Measurements from ENCODE around the gene SF3B3.
"Not testable (repeated sequence)": the region's sequence is repeated elsewhere in the genome, so short reads cannot be mapped to it uniquely, and the experiment has no call there.

Gene SF3B3

GRCh38 chr16:70494202-70494770, 29.3 kb upstream of the SF3B3 start:
- H3K4me1 Mint-ChIP-seq (ENCODE audit: low read depth) = peaks cover 5% of the 10 kb centered on the region
- no peaks in the 10 kb centered on the region for H3K9me3 Mint-ChIP-seq (ENCODE audit: low read depth)
- H3K27me3 Mint-ChIP-seq = no peaks in the 10 kb centered on the region
- H3K27ac Mint-ChIP-seq = peak overlapping the region; percentile 19
- H3K4me3 Mint-ChIP-seq = no peak overlapping the region
- H3K36me3 Mint-ChIP-seq = peaks cover 10% of the 10 kb centered on the region

- Mint-ChIP-seq H3K4me3 (no peak overlapping the region), H3K27me3 (no peaks in the 10 kb centered on the region), H3K4me1 (ENCODE audit: low read depth) (peaks cover 5% of the 10 kb centered on the region), H3K36me3 (peaks cover 10% of the 10 kb centered on the region), H3K9me3 (ENCODE audit: low read depth) (no peaks in the 10 kb centered on the region), H3K27ac (no peak overlapping the region)
Observed at GRCh38 chr16:70494777-70495176, 28.8 kb upstream of the SF3B3 start.

GRCh38 chr16:70495425-70496182, 28.0 kb upstream of the SF3B3 start:
- Mint-ChIP-seq H3K36me3 (peaks cover 10% of the 10 kb centered on the region), H3K27ac (no peak overlapping the region), H3K4me1 (ENCODE audit: low read depth) (peaks cover 5% of the 10 kb centered on the region), H3K4me3 (no peak overlapping the region), H3K27me3 (no peaks in the 10 kb centered on the region), H3K9me3 (ENCODE audit: low read depth) (no peaks in the 10 kb centered on the region)

GRCh38 chr16:70496513-70496912, 27.1 kb upstream of the SF3B3 start:
- peaks cover 5% of the 10 kb centered on the region for H3K4me1 Mint-ChIP-seq (ENCODE audit: low read depth)
- H3K27me3 Mint-ChIP-seq = no peaks in the 10 kb centered on the region
- no peak overlapping the region for H3K27ac Mint-ChIP-seq
- H3K36me3 Mint-ChIP-seq = peaks cover 10% of the 10 kb centered on the region
- H3K9me3 Mint-ChIP-seq (ENCODE audit: low read depth) = no peaks in the 10 kb centered on the region
- no peak overlapping the region for H3K4me3 Mint-ChIP-seq

GRCh38 chr16:70508752-70509151, 14.9 kb upstream of the SF3B3 start:
- Mint-ChIP-seq H3K4me3 (no peak overlapping the region), H3K36me3 (peaks cover 2% of the 10 kb centered on the region), H3K4me1 (ENCODE audit: low read depth) (peaks cover 7% of the 10 kb centered on the region), H3K27me3 (no peaks in the 10 kb centered on the region), H3K9me3 (ENCODE audit: low read depth) (no peaks in the 10 kb centered on the region), H3K27ac (no peak overlapping the region)

- H3K4me1 Mint-ChIP-seq (ENCODE audit: low read depth) = peaks cover 7% of the 10 kb centered on the region
- H3K27me3 Mint-ChIP-seq = no peaks in the 10 kb centered on the region
- no peak overlapping the region for H3K27ac Mint-ChIP-seq
- no peak overlapping the region for H3K4me3 Mint-ChIP-seq
- no peaks in the 10 kb centered on the region for H3K9me3 Mint-ChIP-seq (ENCODE audit: low read depth)
- peaks cover 2% of the 10 kb centered on the region for H3K36me3 Mint-ChIP-seq
Observed at GRCh38 chr16:70510216-70510615, 13.4 kb upstream of the SF3B3 start.

GRCh38 chr16:70511833-70512232, 11.8 kb upstream of the SF3B3 start:
- H3K27me3 Mint-ChIP-seq = no peaks in the 10 kb centered on the region
- H3K36me3 Mint-ChIP-seq = peaks cover 2% of the 10 kb centered on the region
- H3K27ac Mint-ChIP-seq = no peak overlapping the region
- H3K4me1 Mint-ChIP-seq (ENCODE audit: low read depth) = peaks cover 7% of the 10 kb centered on the region
- no peak overlapping the region for H3K4me3 Mint-ChIP-seq
- no peaks in the 10 kb centered on the region for H3K9me3 Mint-ChIP-seq (ENCODE audit: low read depth)

- Mint-ChIP-seq H3K9me3 (ENCODE audit: low read depth) (no peaks in the 10 kb centered on the region), H3K4me1 (ENCODE audit: low read depth) (peaks cover 7% of the 10 kb centered on the region), H3K4me3 (no peak overlapping the region), H3K27ac (no peak overlapping the region), H3K36me3 (peaks cover 2% of the 10 kb centered on the region), H3K27me3 (no peaks in the 10 kb centered on the region)
Observed at GRCh38 chr16:70512456-70512855, 11.2 kb upstream of the SF3B3 start.

- Mint-ChIP-seq H3K4me1 (ENCODE audit: low read depth) (peaks cover 30% of the 10 kb centered on the region), H3K4me3 (peak overlapping the region; percentile 55), H3K27ac (peak overlapping the region; percentile 52), H3K9me3 (ENCODE audit: low read depth) (no peaks in the 10 kb centered on the region), H3K36me3 (peaks cover 11% of the 10 kb centered on the region), H3K27me3 (no peaks in the 10 kb centered on the region)
Observed at GRCh38 chr16:70520612-70521297, 2.9 kb upstream of the SF3B3 start.

- no peaks in the 10 kb centered on the region for H3K9me3 Mint-ChIP-seq (ENCODE audit: low read depth)
- H3K4me3 Mint-ChIP-seq = peak overlapping the region; percentile 97
- H3K27ac Mint-ChIP-seq = peak overlapping the region; percentile 99
- H3K27me3 Mint-ChIP-seq = no peaks in the 10 kb centered on the region
- H3K4me1 Mint-ChIP-seq (ENCODE audit: low read depth) = peaks cover 45% of the 10 kb centered on the region
- H3K36me3 Mint-ChIP-seq = peaks cover 20% of the 10 kb centered on the region
Observed at GRCh38 chr16:70522216-70523075, 1.2 kb upstream of the SF3B3 start.

GRCh38 chr16:70523076-70523742, 407 bp upstream of the SF3B3 start, which contains the start of gene COG4:
Gene COG4, minus strand, starts transcription at chr16:70523554. Its CDS starts 11 bp downstream, at chr16:70523543.
- H3K27ac Mint-ChIP-seq = peak within 1 kb of the TSS; percentile 99
- H3K27me3 Mint-ChIP-seq = no peaks in the 10 kb centered on the region
- H3K9me3 Mint-ChIP-seq (ENCODE audit: low read depth) = no peaks in the 10 kb centered on the region
- H3K4me1 Mint-ChIP-seq (ENCODE audit: low read depth) = peaks cover 46% of the 10 kb centered on the region
- peak within 1 kb of the TSS; percentile 97 for H3K4me3 Mint-ChIP-seq
- peaks cover 21% of the 10 kb centered on the region for H3K36me3 Mint-ChIP-seq

- peaks cover 24% of the 10 kb centered on the region for H3K36me3 Mint-ChIP-seq
- peak overlapping the region; percentile 99 for H3K27ac Mint-ChIP-seq
Observed at GRCh38 chr16:70524399-70524825, 796 bp downstream of the SF3B3 start.

GRCh38 chr16:70526403-70526802, 2.8 kb downstream of the SF3B3 start:
- peak overlapping the region; percentile 67 for H3K27ac Mint-ChIP-seq
- H3K36me3 Mint-ChIP-seq = peaks cover 26% of the 10 kb centered on the region
- no peaks in the 10 kb centered on the region for H3K9me3 Mint-ChIP-seq (ENCODE audit: low read depth)
- H3K4me3 Mint-ChIP-seq = peak overlapping the region; percentile 97
- no peaks in the 10 kb centered on the region for H3K27me3 Mint-ChIP-seq
- H3K4me1 Mint-ChIP-seq (ENCODE audit: low read depth) = peaks cover 49% of the 10 kb centered on the region

More at GRCh38 chr16:70524399-70524825, 796 bp downstream of the SF3B3 start:
- Mint-ChIP-seq H3K4me1 (ENCODE audit: low read depth) (peaks cover 58% of the 10 kb centered on the region), H3K4me3 (peak overlapping the region; percentile 97)
- not testable (repeated sequence) for H3K27me3 Mint-ChIP-seq; H3K9me3 Mint-ChIP-seq (ENCODE audit: low read depth)

Data from activated naive CD8-positive, alpha-beta T cell (primary cell).